DMS114 treated with DMSO at 0.1 percent for 48 hours (cell line): ENCODE measurements around the gene DOCK1.

Experiments
- DNase-seq: peaks from one replicate; lab custom pipeline; 2025; ENCODE audit not compliant: unreplicated experiment; lab: John Stamatoyannopoulos, UW

DOCK1 gene

DNA sequence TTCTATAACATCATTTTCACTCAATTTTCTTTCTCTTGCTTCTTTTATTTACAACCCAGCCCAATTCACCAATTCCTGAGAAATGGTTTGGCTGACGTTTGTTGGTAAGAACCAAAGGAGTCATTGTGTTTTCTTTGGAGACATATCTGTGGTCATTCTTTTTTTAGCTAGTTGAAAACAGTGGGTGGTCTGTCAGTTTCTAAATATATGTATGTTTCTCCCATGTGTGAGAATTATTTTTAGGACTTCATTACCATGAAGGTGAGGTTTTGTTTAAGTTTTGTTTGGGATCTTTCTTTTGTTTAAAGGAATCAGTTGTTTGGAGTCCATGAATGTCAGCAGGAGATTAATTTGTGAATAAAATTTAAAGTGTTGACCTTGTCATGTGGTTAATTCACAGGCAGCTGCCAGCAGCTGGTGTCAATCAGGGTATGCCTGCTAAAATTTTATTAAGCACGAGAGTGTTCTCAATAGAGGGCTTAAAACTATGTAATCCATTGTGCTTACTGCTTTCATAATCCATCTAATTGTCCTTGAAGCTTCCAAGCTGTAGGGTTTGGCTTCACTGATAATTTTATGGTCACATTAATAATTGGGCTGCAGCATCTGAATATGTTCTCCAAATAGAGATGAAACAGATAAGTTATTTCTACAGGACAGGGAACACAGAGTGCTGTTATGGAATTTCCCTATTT, 252.4 kb downstream of the DOCK1 start:
- DNase-seq = no peak

DNA sequence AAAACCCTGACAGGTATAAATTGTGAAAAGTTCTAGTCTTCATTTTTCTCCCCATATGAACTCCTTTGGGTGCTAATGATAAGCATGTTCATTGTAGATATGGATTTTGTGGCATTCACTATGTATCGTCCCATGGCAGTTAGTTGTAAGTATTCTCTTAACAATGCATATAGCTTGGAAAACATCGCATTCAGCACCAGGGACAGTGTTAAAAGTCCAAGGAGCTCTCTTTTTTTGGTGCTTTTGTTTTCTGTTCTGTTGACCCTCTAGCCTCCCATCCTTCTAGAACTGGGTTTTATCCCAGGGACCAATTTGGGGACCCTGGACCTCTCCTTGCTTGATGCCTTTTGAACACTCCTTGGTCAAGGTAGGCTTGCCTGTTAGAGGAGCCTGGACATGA, 253.4 kb downstream of the DOCK1 start:
- no peak for DNase-seq

DNA sequence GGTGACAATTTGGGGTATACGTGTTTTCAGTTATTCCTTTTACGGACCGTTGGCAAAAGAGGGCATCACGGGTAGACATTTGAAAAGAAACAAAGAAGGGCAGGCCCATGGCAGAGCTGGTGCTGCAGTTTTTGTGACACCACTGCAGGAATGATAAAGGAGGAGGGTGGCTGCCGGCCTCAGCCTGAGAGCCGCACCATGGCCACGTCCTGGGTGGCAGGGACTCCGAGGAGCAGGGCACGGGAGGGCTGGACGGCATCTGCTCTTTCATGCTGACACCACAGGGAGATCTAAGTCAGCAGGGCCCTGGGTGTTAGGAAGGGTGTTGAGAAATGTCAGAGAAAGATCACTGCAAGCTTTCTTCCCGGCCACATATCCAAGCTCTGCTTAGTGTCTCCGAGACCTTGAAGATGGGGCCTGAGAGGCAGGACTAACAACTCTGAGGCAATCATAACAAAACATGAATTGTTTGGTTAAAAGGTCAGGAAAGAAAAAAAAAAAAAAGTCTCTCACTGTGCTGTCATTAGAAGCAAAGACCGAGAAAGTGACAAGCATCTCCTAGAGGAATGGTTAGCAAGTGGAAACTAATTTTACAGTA, 254.5 kb downstream of the DOCK1 start:
- no peak for DNase-seq

DNA sequence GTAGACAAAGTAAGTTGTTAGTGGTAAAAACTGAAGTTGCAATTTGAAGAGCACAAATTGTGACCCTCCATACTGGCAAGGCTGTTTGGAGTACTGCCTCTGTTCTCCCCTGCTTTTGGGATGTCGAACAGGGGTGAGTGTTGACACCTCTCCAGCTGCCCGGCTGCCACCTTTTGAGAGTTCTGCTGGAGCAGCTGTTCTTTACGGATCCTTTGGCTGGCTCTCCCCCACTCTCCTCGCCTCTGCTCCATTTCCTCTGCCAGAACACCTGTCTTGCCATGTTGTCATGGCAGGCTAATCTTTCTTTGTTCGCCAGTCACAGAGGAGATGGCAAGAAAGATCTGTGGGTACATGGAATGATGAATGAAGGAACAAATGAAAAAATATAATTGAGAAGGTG, 256.3 kb downstream of the DOCK1 start:
- no peak for DNase-seq

DNA sequence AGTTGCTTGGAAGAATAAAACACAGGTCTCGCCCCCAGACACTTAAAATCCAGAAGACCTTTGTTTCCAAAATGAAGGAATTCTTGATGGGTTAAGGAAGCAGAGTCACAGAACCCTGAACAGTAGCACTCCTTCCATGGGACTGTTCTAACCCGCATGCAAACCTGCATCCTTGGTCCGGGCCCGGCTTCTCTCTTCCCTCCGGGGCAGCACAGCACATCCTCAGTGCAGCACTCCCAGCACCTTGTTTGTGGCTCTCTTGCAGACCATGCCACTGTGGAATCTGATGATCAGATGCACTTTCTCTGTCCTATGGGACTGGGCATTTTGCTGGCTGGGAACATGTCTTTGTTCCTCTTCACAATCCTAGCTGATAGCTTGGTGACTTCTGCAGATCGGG, 257.6 kb downstream of the DOCK1 start:
- DNase-seq = no peak

DNA sequence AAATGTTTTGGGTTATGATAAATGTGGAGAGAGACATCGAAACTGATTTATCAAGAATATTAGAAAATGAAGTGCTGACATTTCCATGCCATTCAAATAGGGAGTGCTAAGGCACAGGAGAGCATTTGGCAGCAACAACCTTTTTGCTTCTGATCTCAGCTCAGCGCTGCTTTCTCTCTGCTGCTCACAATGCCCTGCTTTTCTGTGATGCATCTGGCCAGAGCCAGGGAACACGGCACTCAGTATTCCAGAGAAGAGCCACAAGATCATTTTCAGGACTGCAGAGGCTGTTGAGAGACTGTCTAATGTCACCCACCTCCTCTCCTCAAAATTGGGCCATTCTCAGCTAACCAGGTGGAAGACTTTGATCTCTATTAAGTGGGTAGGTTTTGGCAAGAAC, 263.0 kb downstream of the DOCK1 start:
- DNase-seq = no peak

DNA sequence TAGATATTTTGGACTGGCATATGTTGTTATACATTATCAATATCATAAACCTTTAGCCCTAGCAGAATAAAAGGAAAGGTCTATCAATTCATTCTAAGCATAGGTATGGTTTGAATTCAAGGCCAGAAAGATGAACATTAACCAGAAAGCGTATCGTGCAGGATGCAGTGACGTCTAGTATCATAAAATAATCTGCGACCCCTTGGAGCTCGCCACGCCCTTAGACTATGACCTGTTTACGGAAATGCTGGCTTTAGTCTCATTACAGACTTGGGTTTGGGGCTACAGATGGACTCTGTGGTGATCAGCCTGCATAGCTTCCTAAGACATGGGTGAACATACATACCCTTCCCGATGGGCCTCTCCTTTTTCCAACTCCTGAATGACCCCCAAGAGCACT, 269.6 kb downstream of the DOCK1 start:
- DNase-seq = no peak

DNA sequence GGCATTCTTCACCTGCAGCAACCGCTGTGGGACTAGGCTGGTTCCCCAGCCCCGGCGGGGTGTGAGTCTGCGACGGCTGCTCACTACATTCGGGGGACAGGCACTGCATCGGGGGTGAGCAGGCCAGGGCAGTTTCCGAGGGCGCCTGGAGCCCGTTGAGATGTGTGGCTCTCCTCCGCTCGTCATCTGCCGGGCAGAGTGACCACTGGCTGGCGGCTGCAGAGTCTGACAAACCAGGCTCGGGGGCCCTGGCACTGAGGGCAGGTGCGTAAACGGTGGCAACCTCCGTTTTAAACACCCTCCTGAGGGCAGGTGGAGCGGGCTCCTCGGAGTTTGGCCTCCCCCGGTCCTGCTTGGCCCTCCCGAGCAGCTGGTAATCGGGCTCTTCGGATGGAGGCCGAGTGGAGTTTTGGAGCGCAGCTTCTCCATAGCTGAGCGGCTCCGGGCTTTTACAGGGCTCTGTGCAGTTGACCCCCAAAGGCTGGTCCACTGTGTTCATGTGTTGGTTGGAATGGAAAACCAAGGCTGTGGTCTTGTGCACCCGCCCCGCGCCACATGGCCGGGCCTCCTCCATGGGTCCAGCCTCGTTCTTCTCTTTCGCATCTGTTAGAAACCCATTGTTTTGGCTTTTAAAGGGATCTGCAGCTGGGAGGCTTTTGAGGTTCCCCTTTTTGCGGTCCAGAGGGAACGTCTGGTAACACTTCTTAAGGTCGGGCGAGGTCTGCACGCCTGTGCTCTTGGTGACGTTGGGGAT, 270.3 kb downstream of the DOCK1 start:
- no peak for DNase-seq

DNA sequence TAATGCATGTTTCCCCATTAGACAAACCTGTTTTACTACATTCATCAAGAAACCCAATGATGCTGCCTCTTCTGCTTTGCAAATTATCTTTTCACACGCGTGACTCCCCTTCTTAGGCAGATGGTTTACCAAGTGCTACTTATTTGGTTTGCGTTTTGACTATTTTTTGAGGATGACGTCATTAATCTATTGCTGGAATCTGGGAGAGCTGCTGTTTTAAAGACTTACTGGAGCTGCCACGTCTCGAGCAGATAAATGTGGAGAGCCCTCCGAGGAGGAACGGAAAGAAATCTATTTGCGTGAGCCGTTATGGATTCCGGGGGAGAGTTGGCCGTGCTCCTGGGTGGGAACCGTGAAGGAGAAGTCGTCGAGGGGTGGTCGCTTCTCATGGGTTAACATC, 271.4 kb downstream of the DOCK1 start:
- DNase-seq = no peak

DNA sequence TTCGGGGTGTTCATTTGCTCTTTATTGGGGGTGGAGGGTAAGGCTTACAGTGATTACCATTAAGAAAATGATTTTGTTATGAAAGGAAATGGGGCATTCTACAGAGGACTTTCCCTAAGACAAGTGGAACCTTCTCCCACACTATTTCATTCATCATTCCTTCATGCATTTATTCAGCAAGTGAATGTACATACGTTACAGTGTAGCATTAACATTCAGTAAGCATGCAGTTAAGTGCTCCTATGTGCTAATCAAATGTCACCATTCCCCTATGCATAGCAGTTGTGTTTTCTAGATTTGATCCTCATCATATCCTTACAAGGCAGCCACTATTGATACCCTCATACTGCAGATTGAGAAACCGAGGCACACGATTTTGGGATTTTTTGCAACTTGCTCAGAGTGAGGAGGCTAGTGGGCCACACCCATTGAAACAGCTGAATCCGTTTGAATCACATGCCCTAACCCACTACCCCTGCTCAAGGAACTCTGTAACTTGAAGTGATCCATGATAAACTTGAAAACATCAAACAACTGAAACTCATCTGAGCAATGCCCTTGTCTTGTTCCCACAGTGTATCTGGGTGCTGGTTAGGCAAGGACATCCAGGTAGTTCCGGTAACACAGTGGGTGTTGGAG, 274.5 kb downstream of the DOCK1 start:
- no peak for DNase-seq

DNA sequence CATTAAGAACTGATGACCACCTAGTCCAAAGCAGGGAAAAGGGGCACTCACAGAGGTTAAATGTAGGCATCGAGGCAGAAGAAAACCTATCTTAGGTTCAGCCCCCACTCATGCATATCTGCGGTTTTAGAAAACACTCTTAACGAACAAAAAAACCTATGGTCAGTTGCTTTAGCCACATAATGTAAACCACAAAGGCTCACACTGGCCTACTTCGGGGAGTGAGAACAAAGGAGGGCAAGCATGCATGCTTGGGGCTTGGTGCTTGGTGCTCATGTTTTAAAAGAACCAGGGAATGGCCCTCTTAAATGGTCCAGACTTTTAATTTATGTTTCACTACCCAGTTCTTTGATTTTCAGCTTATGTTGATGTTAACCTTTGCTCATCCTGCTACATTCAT, 276.9 kb downstream of the DOCK1 start:
- DNase-seq = no peak

DNA sequence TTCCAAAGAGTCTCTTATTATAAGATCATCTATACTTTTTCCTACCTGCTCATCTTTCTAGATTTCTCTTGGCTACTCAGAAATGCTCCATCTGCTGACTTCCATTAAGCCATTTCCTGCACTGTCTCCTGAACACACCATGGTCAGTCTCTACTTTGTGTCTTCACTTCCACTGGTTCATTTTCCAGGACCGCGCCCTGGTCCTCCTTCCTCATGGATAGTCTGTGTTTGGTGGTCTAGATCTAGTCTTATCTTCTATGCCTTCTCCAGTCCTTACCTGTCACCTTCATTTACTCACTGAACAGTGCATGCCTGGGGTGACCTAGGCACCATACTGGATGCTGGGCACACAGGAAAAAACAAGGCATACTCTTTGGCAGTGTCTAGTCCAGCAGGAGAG, 279.4 kb downstream of the DOCK1 start:
- no peak for DNase-seq

DNA sequence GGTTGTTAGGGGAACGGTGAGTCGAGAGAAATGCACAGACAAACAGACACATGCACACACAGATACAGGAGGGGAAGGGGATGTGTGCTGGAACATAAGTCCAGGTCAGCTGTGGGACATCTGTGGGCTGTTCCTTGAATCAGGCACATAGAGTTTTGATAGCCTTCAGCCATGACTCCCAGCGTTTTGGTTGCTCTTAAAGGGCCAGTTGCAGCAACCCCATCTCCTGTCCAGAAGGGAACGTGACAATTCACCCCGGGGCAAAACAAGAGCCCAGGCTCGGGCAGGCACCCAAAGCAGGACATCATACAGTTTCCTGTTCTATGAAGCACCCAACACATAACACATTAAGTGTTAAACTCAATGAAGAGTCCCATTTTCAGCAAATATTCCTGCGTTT, 281.6 kb downstream of the DOCK1 start:
- DNase-seq = no peak

DNA sequence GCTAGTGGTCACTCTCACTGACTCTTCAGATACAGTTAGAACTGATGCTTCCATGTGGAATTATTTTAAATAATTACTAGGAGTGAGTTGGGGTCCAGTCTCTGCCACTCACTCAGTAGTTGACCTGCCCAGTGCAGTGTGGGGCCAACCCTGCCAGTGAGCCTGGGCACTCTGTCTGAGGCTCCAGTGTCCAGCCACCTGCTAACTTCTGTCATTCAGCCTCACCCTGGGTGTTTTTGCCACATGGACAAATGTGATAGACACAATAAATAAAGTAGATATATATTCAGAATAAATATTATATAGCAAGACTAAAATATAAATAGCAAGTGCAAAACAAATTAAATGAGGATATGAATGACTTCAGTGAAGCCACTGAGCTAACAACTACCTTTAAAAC, 284.0 kb downstream of the DOCK1 start:
- DNase-seq = no peak

DNA sequence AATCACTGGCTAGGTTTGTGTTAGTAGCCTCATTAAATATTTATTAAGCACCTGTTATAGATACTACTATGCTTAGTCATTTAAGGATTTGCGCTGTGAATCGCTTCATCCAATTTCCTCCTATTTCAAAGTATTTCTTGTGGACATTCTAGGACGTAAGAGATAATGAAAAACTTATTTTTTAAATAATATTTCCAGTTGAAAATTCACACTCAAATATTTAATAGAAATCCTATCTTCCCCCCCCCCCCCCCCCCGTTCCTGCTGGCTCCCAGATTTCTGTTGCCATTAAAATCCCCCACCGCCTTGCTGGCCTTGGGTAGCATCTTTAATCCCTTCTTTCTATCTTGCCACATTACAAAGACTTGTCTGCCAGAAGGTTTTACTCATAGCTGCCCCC, 285.2 kb downstream of the DOCK1 start:
- no peak for DNase-seq

DNA sequence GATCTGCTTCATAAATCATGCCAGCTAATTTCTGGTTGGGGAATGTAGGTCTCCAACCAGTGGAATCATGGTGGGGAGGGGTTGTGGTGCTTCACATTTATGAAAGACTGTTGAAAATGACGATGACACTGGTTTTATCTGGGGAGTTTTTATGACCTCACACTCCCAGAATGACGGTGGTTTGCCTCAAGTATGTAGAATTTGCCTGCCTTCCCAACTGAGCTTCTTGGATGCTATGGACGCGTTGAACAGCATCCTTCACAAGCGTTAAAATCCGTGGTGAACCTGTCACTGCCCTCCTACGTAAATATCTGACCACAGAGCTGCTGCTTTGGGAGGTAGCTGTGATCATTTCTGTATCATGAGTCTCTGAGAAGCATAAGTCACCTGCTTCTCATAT, 287.9 kb downstream of the DOCK1 start:
- DNase-seq = no peak

DNA sequence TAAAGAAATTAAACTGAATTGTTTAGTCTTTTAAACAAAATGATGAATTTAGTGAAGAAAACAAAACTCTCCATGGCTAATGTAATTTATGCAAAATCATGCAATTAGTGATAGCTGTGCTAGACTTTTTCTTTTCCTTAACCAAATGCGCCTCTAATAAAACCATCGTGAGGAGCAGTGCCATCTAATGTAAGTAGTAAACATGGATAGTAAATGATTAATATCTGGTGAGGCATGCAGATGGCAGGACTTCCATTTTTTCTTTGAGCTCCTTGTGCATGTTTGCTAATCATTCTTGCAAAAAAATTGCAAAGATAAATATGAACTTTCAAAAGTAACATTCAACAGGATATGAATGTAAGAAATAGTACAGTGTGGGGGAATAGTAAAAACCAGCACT, 288.9 kb downstream of the DOCK1 start:
- DNase-seq = no peak

DNA sequence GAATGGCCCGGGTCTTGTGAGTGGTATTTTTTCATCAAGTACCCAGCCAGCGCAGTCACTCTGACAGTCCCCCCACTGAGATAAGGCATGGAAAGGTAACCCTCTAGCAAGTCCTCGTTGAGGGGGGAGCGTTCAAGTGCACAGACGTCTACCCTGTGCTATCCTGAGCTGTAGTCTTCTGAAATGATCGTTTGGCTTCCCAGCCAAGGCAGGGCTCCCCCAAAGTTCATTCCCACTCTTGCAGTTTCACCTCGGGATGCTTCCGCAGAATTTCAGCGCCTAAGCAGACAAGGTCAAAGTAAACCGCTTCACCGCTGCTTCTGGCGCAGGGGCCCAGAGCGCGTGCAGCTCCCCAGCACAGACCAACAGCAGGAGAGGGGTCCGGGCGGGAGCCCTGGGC, 289.4 kb downstream of the DOCK1 start:
- no peak for DNase-seq

DNA sequence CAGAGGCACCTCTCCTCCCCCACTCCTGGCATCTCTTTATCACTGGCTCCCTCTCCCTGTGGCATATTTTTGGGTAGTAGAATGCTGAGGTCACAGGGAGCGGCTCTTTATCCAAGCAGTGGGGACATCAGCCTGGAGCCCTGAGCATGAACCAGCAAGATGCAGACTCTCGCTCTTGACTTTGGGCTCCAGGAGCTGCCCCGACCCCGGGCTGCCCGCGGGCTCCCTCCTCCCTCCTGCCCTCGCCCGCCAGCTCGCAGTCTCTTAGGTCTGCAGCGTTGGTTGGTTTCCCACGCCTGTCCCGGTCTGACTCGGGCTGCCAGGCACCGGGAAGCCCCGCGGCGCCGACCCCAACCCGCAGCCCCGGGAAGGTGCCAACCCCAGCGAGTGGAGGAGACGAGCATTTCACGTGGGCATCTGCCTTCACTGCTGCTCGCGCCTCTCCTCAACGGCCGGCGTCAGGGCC, 289.8 kb downstream of the DOCK1 start:
- DNase-seq = peak; percentile 6

DNA sequence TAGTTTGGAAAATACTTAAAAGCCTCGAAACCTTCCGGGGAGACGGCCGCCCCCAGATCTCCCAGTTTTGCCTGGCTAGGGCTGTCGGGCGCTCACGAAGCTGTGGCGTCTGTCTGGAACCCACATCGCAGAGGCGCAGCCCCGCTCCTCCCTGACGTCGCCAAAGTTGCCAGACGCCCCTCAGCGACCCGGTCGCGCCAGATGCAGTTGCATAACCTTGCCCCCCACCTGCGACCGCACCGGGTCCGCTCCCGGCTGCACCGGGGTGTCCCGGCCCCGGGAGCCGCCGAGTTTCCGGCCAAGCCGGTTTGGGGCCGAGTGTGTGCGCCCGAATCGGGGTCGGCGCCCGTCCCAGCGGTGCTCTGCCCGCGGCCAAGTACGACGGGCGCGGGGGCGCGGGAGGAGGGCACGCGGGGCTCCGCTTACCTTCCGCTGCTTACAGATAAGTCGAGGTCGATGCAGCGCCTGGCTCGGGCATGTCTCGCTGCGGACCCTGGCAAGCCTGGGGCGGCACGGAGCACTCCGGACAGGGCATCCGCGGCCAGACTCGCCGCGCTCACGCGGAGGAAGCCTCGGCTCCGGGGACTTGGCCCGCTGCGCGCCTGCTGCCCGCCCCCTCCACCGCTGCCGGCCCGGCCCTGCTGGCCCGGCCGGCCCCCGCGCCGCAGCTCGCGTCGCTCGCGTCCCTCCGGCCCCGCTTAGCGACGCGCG, 290.5 kb downstream of the DOCK1 start:
- no peak for DNase-seq
